UCSD-AML1 (cell line): ENCODE results near the gene HHIPL2.
A peak's percentile ranks its signal among the peaks of the same experiment; 100 is the strongest.
"Not testable (repeated sequence)": the region's sequence is repeated elsewhere in the genome, so short reads cannot be mapped to it uniquely, and the experiment has no call there.

ENCODE experiments used
- DNase-seq: peaks from one replicate; lab custom pipeline; 2025; ENCODE audit not compliant: unreplicated experiment; lab: John Stamatoyannopoulos, UW

HHIPL2 gene

GRCh38 chr1:222540598-222540995, 7.3 kb downstream of the HHIPL2 start:
- no peak for DNase-seq

GRCh38 chr1:222539951-222540597, 7.8 kb downstream of the HHIPL2 start:
- DNase-seq: no peak

GRCh38 chr1:222535455-222535854, 12.4 kb downstream of the HHIPL2 start:
- no peak for DNase-seq

- DNase-seq: no peak
Measured at GRCh38 chr1:222530852-222531251, 17.1 kb downstream of the HHIPL2 start.

GRCh38 chr1:222529916-222530315, 18.0 kb downstream of the HHIPL2 start:
- no peak for DNase-seq

- DNase-seq: no peak
Measured at GRCh38 chr1:222529181-222529580, 18.7 kb downstream of the HHIPL2 start.

GRCh38 chr1:222525951-222526350, 22.0 kb downstream of the HHIPL2 start:
- DNase-seq: peak; percentile 17

- no peak for DNase-seq
Measured at GRCh38 chr1:222523852-222524251, 24.1 kb downstream of the HHIPL2 start.

GRCh38 chr1:222522105-222522915, 25.6 kb downstream of the HHIPL2 start:
- DNase-seq: peak; percentile 36

- no peak for DNase-seq
Measured at GRCh38 chr1:222521299-222522104, 26.4 kb downstream of the HHIPL2 start.

- not testable (repeated sequence) for DNase-seq
Measured at GRCh38 chr1:222489496-222489895, 58.4 kb downstream of the HHIPL2 start.

GRCh38 chr1:222487774-222488173, 60.1 kb downstream of the HHIPL2 start:
- not testable (repeated sequence) for DNase-seq

- DNase-seq: not testable (repeated sequence)
Measured at GRCh38 chr1:222484005-222484404, 63.9 kb downstream of the HHIPL2 start.

- DNase-seq: not testable (repeated sequence)
Measured at GRCh38 chr1:222479567-222479966, 68.3 kb downstream of the HHIPL2 start.

GRCh38 chr1:222476436-222476835, 71.5 kb downstream of the HHIPL2 start:
- not testable (repeated sequence) for DNase-seq

- DNase-seq: not testable (repeated sequence)
Measured at GRCh38 chr1:222473717-222474116, 74.2 kb downstream of the HHIPL2 start.

- not testable (repeated sequence) for DNase-seq
Measured at GRCh38 chr1:222472776-222473540, 74.9 kb downstream of the HHIPL2 start.
